Ectodermal cell (in vitro differentiated cells): Measurements from ENCODE around the gene TLE3.

ENCODE experiments used
- H3K27ac ChIP-seq: 2 replicates; pipeline ENCODE4 v1.7.0; 2013; ENCODE audit warnings: mild to moderate bottlenecking, low read depth, low read length; ENCODE audit not compliant: insufficient read depth, poor library complexity, severe bottlenecking
- H3K27me3 ChIP-seq: 2 replicates; pipeline ENCODE4 v1.7.0; 2013; ENCODE audit warnings: mild to moderate bottlenecking, low read length; ENCODE audit not compliant: insufficient read depth, control insufficient read depth, poor library complexity, severe bottlenecking
- H3K36me3 ChIP-seq: one replicate; pipeline ENCODE4 v1.7.0; 2013; ENCODE audit warnings: low read length; ENCODE audit not compliant: control insufficient read depth, insufficient read depth
- H3K4me1 ChIP-seq: one replicate; pipeline ENCODE4 v1.7.0; 2013; ENCODE audit warnings: low read length; ENCODE audit not compliant: control insufficient read depth, insufficient read depth
- H3K4me3 ChIP-seq: 2 replicates; pipeline ENCODE4 v1.7.0; 2013; ENCODE audit warnings: low read depth, low read length, control low read depth; ENCODE audit not compliant: insufficient read depth
- H3K9me3 ChIP-seq: 2 replicates; pipeline ENCODE4 v1.7.0; 2013; ENCODE audit warnings: mild to moderate bottlenecking, low read length, moderate library complexity; ENCODE audit not compliant: control insufficient read depth
- WGBS, 2 experiments: methylation state at CpG; one replicate each; pipeline ENCODE4 v1.1.7; 2013; ENCODE audit warnings: missing lambda C conversion rate in 2 of 2; 5-methylcytosine and 5-hydroxymethylcytosine counted together

The TLE3 gene

DNA sequence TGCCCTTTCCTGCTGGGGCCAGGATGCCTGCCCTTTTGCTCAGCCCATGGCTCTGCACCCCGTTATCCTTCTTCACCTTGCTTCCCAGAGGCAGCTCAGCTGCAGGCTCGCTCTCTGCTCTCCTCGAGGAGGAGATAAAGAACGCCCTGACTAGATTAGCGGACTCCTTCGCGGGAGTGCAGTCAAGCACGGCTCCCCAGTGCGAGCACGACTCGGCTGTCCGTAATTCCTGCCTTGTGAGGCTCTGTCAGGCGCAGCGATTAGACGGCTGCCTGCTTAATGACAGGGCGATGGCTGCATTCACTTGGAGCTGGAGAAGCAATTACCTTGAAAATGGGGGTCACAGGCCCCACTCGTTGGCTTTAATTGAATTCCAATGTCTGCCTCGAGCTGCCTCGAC is 25.9 kb downstream of the TLE3 start:
- Histone ChIP-seq H3K4me3 (no peak overlapping the region), H3K9me3 (no peaks in the 10 kb centered on the region), H3K27me3 (no peaks in the 10 kb centered on the region), H3K27ac (no peak overlapping the region), H3K36me3 (peaks cover 59% of the 10 kb centered on the region), H3K4me1 (peaks cover 11% of the 10 kb centered on the region)
- 75 to 85% methylated on average over 19 of the region's 19 CpGs for WGBS, 2 experiments

GRCh38 chr15:70069716-70070115 is 28.0 kb downstream of the TLE3 start:
- H3K27ac ChIP-seq, result no peak overlapping the region
- no peak overlapping the region for H3K4me3 ChIP-seq
- WGBS, 2 experiments, result 91 to 93% methylated on average over 7 of the region's 7 CpGs
- peaks cover 5% of the 10 kb centered on the region for H3K4me1 ChIP-seq
- H3K9me3 ChIP-seq, result no peaks in the 10 kb centered on the region
- no peaks in the 10 kb centered on the region for H3K27me3 ChIP-seq
- H3K36me3 ChIP-seq, result peaks cover 56% of the 10 kb centered on the region

DNA sequence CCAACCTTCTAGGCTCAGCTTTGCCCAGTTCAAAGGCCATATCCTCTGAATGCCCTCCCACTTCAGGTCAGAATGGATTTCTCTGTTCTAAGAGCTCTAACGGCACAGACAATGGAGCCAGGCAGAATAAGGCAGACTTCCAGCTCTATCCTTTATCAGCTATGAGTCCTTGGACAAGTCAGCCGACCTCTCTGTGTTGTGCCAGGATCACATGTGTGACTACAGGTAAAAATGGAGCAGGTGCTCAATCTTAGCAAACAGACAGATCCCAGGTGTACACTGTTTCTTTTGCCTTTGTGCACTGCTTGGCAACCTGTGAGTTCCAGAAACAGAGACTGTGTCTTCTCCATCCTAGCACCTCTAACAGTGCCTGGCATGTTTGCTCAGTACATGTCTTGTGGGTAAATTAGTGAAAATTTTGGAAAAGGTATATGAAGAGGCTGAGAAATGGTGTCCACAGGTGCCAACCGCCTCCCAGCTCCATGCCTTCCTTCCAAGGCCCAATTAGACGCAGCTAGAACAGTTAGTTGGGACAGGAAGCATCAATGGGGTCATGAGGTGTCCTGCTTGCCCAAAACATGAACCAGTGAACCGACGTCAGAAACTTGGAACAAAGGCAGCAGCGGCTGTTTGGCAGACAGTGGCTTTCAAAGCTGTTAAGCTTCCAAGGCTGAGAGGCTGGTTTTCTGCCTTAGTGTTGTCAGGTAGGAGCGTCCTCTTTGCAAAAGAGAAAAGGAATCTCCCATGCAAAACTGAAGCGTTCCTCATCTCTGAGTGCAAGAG is 28.7 kb downstream of the TLE3 start:
- no peak overlapping the region for H3K4me3 ChIP-seq
- no peaks in the 10 kb centered on the region for H3K27me3 ChIP-seq
- H3K27ac ChIP-seq, result no peak overlapping the region
- no peaks in the 10 kb centered on the region for H3K9me3 ChIP-seq
- H3K36me3 ChIP-seq, result peaks cover 49% of the 10 kb centered on the region
- peaks cover 5% of the 10 kb centered on the region for H3K4me1 ChIP-seq
- WGBS, 2 experiments, result 93 to 94% methylated on average over 9 of the region's 9 CpGs

DNA sequence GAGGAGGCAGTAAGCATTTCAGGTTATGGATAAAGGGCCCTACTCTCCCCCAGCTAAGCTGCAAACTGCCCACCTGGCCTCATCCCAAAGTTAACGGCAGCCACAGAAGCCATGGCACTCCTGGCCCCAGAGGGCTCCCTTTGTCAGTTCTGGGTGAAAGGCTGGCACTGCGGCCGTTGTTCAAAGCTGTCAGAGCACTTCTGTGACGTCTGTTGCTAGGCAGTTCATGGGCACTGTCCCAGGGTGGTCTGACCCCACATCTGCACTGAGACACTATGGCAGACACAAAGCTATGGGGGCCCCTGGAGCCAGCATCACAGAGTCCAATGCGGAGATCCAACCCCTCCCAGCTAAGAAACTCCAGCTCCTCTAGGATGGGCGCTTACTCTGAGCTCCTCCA is 30.0 kb downstream of the TLE3 start:
- peaks cover 39% of the 10 kb centered on the region for H3K36me3 ChIP-seq

GRCh38 chr15:70067011-70067410 is 30.7 kb downstream of the TLE3 start:
- Histone ChIP-seq H3K4me1 (peaks cover 4% of the 10 kb centered on the region), H3K4me3 (no peak overlapping the region), H3K27ac (no peak overlapping the region), H3K27me3 (no peaks in the 10 kb centered on the region), H3K9me3 (no peaks in the 10 kb centered on the region), H3K36me3 (peaks cover 38% of the 10 kb centered on the region)
- WGBS, 2 experiments, result 88 to 92% methylated on average over 2 of the region's 2 CpGs

More for the DNA sequence above, 30.0 kb downstream of the TLE3 start:
- Histone ChIP-seq H3K9me3 (no peaks in the 10 kb centered on the region), H3K4me3 (no peak overlapping the region), H3K27ac (no peak overlapping the region), H3K4me1 (peaks cover 6% of the 10 kb centered on the region), H3K27me3 (no peaks in the 10 kb centered on the region)
- WGBS, 2 experiments, result 92 to 95% methylated on average over 5 to 6 of the region's 6 CpGs

GRCh38 chr15:70066447-70066846 is 31.3 kb downstream of the TLE3 start:
- Histone ChIP-seq H3K27me3 (no peaks in the 10 kb centered on the region), H3K9me3 (no peaks in the 10 kb centered on the region), H3K27ac (no peak overlapping the region), H3K4me1 (peaks cover 4% of the 10 kb centered on the region), H3K4me3 (no peak overlapping the region), H3K36me3 (peaks cover 41% of the 10 kb centered on the region)
- WGBS, 2 experiments, result 93 to 95% methylated on average over 5 of the region's 5 CpGs

- Histone ChIP-seq H3K36me3 (peaks cover 41% of the 10 kb centered on the region), H3K27ac (no peak overlapping the region), H3K27me3 (no peaks in the 10 kb centered on the region), H3K4me1 (peaks cover 4% of the 10 kb centered on the region), H3K4me3 (no peak overlapping the region), H3K9me3 (no peaks in the 10 kb centered on the region)
- WGBS, 2 experiments, result 92 to 94% methylated on average over 11 to 12 of the region's 12 CpGs
These were observed 31.7 kb downstream of the TLE3 start for GRCh38 chr15:70066004-70066403.

DNA sequence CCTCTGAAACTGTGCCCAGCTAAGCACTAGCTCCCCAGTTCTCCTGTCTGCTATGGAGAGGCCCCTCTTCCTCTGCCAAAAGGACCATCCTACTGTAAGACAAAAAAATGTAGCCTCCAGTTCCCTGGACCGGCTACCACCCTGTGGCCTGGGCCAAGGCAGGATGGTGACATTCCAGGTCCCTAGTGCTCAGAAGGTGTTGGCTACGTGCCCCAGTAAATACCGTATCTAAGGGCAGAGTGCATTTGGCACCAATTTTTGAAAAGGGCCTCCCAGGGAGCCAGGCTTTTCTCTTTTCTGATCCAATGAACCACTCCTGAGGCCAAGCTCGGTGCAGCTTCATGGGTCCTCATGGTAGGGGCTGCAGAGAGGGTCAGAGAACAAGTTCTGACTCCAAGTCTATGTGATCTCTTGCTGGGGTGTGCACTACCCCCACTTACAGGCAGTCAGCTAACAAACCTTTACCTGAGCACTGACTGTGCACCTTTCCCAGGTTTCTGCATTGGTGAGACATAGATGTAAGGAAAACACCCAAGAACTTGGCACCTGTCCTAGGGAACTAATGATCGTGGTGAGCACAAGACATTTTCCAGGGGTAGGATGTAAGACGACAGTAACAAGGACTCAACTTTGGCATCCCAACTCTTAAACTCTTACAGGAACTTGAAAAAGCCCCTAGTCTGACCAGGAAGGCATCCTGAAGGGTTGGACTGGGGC is 32.6 kb downstream of the TLE3 start:
- no peaks in the 10 kb centered on the region for H3K9me3 ChIP-seq
- 95 to 96% methylated on average over 6 of the region's 6 CpGs for WGBS, 2 experiments
- peaks cover 4% of the 10 kb centered on the region for H3K4me1 ChIP-seq
- H3K4me3 ChIP-seq, result no peak overlapping the region
- H3K36me3 ChIP-seq, result peaks cover 43% of the 10 kb centered on the region
- no peak overlapping the region for H3K27ac ChIP-seq
- H3K27me3 ChIP-seq, result no peaks in the 10 kb centered on the region

GRCh38 chr15:70064441-70064840 is 33.3 kb downstream of the TLE3 start:
- Histone ChIP-seq H3K36me3 (peaks cover 45% of the 10 kb centered on the region), H3K4me3 (no peak overlapping the region), H3K27ac (no peak overlapping the region), H3K27me3 (no peaks in the 10 kb centered on the region), H3K4me1 (peaks cover 4% of the 10 kb centered on the region), H3K9me3 (no peaks in the 10 kb centered on the region)
- 90 to 92% methylated on average over 4 of the region's 4 CpGs for WGBS, 2 experiments

DNA sequence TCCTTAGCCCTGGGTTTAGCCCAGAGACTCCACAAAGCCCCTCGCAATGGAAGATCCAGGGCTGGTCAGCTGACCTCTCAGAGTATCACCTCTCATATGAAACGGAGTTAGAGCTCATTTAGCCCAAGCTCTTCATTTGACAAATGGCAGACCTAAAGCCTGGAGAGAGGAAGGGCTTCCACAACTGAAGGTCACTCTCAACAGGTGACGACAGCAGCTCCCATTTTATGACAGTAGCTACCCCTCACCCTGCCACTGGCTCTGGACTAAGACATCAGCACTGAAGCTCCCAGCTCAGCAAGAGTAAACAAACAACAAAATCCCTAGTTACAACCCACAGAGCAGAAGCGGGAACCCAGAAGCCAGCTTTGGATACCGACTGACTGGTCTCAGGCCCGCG is 33.7 kb downstream of the TLE3 start:
- Histone ChIP-seq H3K4me1 (peaks cover 4% of the 10 kb centered on the region), H3K9me3 (no peaks in the 10 kb centered on the region), H3K27ac (no peak overlapping the region), H3K36me3 (peaks cover 45% of the 10 kb centered on the region), H3K27me3 (no peaks in the 10 kb centered on the region), H3K4me3 (no peak overlapping the region)
- 89 to 90% methylated on average over 7 of the region's 7 CpGs for WGBS, 2 experiments
